DMS153 (cell line): ENCODE measurements around the gene DAPK1.

Experiments
- DNase-seq: peaks from one replicate; lab custom pipeline; 2025; lab: John Stamatoyannopoulos, UW

The DAPK1 gene

DNA sequence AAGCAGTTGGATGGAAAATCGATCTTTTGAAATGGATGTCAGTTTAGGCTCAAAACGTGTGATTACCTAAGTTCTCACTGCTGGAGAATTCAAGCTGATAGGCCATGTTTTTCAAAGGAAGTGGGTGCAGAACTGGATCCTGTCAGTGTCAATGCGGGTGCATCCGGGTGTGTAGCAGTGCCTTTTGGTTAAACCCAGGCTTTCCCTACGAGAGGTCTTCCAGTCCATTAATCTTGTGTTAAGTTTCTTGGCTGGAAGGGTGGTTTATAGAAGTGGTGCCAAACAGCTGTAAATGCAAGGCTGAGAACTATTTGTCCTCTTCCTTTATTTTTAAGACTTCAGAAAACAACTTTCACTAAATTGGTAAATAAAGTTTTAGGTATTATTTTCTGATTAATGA lies 71.9 kb downstream of the DAPK1 start:
- DNase-seq, result no peak

DNA sequence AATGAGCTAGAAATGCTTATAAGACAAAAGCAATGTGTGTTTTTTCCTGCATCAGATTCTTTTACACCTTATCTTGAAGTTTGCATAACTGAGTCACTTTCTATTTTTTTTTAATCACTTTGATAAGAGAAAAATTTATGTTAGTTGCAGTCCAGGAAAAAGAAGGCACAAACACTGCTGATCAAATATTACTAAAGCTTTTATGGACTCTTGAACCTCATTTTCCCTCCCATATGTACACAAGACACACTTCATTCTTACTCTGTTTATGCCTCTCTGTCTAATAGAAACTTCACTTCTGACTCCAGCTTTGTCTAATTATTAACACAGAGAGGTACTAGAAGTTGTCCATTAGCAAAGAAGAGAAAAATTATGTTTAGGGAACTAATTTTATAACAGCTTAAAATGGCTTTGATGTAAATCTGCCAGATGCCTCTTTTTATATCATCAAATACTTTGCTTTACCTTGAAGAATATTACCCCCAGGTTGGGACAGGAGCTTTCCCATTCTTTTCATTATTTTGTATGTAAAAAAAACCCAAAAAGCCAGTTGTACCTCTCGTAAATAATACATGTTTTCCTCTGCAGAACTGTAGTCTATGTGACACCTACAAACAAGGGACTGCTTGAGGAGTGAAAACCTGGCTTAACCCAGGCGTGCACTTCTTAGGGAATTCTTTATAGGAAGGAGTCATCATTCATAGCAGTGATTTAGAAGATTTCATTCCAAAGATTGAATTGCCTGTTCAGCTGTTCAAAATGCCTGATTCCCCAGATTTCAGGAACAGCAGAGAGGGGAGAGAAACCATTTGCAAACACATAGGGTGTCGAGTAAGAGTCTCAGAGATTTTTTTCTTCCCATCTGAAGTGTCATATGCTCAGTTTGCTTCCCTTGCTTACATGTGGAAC lies 72.6 kb downstream of the DAPK1 start:
- DNase-seq, result peak; percentile 67

DNA sequence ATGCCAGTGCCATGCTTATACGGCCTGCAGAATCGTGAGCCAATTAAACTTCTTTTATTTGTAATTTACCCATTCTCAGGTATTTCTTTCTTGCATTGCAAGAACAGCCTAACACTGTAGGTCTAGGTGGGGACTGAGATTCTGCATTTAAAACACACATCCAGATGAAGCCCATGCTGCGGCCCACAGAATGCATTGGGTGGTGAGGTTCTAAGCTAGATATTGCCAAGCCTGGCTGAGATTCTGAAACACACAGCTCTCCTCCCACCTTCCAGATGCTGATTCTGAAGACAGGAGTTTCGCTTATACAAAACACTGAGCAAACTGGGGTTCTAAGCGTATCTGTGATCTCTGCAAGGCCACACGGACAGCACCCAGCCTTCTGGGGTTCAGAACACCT lies 75.1 kb downstream of the DAPK1 start:
- DNase-seq, result no peak

DNA sequence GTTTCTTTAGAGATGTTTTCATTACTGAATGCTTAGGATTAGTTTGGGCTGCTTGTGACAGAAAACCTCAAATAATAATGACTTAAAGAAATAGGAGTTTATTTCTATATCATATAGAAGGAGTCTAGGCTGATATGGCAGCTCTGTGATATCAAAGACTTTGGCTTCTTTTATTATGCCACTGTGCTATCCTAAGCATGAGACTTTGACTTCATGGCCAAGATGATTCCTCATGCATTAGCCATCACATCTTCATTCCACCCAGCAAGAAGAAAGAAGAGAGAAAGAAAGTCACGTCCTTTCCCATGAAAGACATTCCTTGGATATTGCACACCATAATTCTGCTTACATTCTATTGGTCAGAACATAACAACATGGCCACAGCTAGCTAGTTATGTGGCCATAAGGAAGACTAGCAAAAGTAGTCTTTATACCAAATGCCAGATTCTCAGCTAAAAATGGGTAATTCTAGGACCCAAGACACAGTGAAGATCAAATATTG lies 76.2 kb downstream of the DAPK1 start:
- DNase-seq, result no peak

DNA sequence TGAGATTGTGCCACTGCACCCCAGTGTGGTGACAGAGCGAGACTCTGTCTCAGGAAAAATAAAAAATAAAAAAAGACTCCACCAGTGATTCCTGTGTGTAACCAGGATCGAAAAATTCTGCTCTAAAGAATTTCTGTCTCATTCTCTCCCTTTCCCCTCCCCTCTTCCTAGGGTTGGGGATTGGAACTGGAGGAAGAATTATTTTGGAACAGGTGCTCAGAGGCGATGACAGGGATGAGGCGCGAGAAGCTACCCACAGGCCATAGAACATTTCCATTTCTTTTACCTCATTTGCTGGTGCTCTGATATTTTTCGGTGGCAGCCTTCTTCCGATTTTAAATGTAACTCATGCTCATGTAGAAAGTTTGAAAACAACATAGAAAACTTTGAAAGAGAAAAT lies 80.1 kb downstream of the DAPK1 start:
- no peak for DNase-seq

DNA sequence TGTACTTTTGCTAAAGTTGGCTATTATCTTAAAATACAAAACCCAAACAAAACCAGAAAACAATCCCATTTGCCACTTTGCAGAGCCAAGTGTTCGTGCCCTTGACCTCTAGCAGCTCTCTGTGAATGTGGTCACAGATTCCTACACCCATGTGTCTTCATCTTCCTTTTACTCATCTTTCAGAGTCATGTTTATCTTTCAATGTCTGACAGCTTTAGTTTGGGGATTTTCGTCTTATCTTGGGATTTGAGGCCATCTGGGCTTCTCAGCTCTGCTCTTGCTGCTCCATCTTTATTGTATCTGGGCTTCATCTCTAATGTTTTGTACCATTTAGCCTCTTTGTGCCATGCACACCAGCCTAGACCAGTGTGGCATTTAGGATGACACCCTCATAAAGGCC lies 81.0 kb downstream of the DAPK1 start:
- DNase-seq, result no peak

DNA sequence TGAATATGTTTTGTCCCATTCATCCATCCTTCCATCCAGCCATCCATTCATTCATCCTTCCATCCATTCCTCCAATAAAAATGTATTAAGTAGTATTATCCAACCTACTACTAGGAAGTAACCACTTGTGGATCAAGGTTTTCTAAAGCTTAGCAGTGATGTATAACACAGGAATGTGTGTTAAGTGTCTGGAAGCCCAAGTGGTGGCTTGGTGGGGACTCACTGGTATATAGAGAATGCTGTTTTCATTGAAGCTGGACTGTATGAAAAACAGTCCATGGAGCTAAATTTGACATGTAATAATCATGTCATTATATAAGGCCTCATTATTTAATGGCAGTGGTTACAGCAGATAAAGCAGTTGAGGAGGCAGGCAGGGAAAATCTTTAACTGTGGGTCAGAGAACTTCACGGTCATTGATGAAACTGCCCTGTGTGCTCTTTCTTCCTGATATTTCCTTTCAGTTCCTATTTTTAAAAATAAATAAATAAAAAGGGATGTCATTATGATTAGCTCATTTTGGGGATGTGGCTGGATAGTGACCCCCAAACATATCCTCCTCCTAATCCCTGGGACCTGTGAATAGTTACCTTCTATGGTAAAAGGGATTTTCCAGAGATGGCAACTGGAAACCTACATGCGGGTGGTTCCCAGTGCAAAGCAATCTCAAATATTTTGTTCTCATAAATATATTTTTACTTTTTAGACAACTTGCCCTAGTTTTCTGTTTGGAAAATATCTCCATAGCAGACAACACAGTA lies 82.3 kb downstream of the DAPK1 start:
- no peak for DNase-seq

DNA sequence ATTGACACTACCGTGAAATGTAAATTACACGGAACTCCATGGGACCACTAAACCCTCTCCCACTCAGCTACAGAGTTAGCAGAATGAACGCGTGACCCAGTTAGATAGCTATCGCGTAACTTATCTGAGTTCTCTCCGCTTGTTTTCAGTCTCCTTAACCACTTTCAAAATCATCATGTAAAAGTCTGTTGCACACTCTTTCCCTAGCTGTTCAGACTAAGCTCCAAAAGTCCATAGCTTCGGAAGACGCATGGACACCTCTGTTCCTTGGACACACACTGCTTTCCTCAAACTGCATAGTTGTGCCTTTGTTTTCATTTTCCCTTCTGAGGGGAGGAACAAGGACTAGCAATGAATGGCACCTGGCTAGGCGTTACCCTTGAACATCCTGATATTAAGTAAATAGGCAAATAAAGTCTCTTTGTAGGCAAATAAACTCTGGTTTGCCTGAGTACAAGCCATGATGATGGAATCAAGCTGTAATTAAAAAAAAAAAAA lies 83.3 kb downstream of the DAPK1 start:
- no peak for DNase-seq

DNA sequence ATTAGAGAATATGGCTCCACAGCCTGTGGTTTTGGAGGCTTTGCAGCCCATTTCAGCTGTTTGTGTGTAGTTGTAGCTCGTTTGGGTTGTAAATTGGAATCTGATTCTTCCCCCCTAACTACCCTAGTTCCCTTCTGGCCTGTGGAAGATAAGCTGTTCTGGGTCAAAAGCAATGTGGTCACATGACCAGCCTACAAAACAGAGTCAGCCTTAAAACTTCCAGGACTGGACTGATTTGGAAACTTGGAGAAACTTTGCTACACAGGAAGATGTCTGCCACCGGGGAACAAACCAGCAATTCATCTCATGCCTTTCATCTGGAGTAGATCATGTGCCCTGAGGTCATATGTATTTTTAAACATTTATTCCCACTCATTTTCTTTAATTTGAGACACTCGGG lies 83.8 kb downstream of the DAPK1 start:
- DNase-seq, result no peak

DNA sequence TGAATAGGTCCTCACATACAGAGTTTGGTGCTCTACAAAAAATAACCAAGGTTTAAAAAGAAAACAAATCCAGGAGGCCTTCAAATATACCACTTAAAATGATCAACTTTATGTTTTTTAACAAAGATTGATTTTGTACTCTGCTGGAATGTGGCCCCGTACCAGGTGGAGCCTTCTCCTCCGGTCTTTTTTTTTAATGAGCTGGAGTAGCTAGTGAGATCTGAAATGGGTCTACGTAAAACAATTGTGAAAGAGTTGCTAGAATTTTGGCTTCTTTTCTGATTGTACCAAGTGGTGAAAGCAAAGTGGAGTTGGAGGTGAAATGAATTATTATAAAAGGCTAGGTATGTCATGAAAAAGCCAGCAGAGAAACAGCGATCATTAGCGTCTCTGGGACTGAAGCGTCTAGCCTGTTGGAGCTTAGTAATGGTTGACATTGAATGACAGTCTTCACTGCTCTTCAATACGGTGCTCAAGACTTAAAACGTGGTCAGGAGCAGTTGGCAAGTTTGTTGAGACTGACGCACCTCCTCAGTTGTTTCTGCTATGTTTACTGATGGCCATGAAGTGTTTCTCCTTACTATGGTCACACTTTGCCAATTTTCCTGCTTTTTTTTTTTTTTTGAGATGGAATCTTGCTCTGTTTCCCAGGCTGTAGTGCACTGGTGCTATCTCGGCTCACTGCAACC lies 84.4 kb downstream of the DAPK1 start:
- DNase-seq, result no peak

DNA sequence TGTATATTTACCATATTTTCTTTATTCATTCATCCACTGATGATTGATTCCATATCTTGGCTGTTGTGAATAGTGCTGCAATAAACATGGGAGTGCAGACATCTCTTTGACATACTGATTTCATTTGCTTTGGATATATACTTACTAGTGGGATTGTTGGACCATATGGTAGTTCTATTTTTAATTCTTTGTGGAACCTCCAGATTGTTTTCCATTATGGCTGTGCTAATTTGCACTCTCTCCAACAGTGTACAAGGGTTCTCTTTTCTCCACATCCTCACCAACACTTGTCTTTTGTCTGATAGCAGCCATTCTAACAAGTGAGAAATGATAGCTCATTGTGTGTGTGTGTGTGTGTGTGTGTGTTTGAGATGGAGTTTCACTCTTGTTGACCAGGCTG lies 86.7 kb downstream of the DAPK1 start:
- no peak for DNase-seq

DNA sequence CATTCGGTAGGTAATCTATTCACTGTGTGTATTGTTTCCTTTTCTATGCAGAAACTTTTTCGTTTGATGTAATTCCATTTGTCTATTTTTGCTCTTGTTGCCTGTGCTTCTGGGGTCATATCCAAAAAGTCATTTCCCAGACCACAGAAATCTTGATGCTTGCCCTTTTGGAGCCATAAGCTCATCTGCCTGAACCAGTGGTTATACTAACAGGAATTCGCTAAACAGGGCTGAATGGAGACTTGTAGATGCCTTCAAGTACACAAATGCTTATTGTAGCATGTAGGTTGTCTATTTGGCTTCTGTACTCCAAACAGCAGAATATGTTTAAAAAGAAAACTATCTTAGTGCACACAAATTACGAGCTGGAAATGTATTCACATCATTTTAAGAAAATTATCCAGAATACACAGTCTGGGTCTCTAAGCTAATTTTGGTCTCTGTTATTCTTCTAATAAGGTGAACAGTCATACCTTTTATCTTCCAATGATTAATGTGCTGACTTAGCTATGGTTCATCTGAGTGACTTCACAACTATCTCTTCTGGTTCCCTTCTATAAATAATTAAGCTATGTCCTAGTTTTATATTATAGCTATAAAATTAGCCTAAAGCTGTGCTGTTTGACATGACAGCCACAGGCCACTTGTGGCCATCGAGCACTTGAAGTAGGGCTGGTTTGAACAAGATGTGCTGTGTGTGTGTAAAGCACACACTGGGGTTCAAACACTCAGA lies 87.6 kb downstream of the DAPK1 start:
- DNase-seq, result no peak

DNA sequence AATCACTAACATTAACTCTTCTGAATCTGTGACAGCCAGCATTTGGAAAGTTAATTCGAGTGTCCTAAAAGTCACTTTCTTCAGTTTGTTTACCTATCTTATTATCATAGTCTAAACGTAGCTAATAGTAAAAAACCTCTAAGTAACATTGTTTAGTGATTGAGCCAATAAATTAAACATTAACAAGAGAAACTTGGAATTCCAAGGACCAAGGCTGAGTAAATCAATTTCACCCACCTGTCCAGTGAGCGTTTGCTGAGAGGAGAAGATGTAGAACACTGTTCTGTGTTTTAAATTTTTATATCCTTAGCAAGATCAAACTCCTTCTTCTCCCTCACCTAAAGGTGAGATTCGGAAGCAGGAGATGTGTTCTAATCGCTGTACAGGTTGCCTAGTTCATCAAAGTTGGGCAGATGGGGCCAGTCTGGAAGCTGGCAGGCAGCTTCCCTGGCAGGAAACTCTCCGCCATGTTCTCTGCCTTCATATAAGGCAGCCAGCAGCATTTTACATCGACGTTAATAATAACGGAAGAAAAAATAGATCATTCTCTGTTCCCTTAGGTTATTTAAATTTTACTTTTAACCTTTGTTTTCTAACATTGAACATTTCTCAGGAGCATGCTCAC lies 89.2 kb downstream of the DAPK1 start:
- DNase-seq, result no peak

DNA sequence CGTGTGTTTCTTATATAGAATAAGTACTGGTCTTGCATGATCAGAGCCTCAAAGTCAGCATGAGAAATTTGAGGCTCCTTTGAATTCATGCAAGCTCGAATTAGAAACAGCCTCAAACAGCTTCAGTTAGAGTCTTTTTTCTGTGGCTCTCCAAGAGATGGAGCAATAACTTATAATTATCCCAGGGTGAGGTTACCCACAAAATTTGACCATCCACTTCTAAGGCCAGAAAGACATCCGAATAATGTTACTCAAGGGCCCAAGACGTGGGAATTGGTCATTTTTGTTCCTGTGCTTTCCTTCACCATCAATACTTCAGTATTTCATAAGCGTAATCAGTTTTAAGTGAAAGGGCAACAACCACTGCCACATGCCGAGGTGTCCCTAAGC lies 89.7 kb downstream of the DAPK1 start:
- no peak for DNase-seq

DNA sequence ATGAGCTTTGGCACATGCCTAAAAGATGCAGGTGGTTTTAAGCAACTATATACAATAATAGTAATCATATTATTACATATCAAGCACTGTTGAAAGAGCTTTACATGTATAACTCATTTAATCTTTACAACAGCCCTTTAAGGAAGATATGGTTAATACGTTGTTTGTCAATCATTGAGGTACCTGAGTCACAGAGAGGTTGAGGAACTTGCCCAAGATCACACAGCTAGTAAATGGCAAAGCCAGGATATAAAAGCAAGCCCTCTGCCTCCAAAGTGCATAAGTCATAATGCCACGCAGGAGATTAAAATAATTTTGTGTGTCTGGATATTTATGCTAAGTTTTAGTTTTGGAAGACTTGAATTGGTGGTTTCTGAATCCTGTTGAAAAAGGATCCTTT lies 90.2 kb downstream of the DAPK1 start:
- DNase-seq, result no peak

DNA sequence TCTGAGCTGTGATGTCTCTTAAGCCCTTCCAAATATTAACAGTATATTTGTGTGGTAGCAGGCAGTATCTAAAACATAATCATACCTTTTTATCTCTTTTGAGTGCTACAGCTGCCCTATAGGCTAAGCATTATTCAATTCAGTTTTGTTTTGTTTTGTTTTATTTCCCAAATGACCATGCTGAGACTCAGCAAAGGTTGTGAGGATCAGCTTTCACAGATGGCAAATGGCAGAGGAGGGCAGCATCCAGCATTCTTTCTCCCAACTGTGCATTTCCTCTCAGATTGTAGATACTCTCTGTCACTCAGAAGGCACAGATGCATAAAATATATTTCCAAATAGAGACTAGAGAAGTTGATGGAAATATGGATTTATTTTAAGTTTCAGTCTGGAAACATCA lies 90.7 kb downstream of the DAPK1 start:
- no peak for DNase-seq

DNA sequence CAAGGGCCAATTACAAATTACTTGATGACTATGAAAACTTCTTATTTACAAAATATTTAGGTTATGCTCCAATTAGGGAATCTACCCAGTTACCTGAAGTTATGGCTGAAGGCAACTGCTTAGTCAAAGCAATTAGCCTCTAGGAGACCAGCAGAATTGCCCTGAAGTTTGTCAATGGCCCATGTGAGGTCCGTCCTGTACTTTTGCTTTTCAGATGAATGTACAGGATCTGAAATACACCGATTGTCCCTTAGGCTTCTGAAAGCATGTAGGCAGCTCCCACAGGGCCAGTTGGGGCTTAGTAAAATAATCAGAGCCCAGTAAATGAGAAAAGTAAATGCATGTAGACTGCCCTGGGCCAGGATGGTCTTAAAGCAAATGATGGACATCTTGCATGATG lies 93.3 kb downstream of the DAPK1 start:
- no peak for DNase-seq

DNA sequence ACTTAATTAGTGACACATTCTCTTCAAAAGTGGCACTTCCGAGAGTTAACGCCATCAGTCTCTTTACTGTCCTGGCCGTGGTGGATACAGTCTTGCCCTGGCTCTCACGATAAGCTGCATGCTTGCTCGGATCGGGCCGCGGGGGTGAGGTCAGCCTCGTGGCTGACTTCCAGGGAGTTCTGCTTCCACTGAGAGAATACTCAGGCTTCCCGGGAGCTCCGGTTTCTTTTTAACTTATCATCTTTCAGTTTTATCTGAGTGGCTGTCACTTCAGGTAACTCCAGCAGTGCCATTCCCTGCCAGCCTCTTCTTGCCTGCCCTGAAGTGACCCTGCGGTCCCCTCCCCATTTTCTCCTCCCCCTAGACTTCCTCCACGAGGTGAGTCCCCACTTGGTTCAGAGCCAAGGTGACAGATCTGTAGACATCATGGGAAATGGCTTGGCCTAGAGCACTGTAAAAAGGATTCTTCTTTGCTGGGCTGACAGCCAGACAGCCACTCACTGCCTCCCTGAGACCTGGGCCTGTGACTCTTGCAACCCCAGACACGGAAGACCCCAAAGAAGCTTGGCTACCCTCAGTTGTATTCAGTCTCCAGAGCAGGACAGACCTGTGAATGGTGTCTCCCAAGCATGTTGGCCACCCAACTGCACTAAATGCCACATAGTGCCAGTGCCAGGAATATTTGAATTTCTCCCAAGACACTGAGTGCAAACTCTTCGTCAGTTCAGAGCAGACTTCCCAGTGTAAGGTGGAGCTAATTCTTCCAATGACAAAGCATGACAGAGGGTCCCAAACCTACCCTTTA lies 95.1 kb downstream of the DAPK1 start:
- DNase-seq, result no peak

DNA sequence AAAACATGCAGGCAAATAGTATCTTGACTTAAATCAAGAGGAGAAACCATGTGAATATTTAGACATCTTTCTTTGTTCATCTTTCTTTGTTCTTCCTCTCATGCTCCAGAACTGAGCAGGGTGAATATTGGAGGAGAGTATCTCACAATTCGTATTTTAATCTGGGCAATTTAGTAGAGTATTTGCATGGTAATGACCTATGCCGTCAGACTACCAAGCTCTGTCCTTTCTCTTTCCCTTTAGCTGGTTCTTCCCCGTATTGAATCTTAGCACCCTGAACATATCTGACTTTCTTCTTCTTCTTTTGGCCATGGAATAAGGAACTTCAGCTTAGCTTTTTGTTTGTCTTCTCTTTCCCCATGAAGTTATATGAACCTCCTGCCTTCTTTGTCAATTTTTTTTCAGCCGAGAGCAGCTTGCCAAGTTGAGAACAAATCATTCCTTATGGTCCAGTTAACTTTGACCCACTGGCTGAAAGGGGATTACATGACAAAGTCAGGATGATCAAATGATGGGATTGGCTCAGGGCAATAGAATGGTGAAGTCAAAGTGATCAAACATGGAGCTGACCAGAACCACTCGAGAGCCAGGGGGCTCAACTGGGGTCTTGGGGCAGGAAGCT lies 95.8 kb downstream of the DAPK1 start:
- no peak for DNase-seq

DNA sequence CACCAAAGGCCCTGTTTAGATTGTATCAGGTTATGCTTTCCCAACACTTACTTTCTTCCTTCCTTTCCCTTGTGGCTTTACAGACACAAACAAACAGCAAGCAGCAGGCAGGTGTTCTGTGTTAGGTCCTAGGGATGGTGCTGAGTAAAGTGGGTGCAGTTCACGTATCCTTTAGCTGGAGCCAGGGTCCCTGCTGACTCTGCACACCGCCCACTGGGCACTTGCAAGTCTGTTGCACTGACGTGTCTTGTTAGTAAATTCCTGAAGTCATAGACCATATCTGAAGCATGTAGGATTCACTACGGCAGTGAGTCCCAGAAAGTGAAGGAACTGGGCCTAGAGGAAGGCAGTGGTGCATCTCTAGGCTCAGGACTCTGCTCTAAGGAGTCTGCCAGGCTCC lies 96.5 kb downstream of the DAPK1 start:
- DNase-seq, result no peak
